Activated CD8-positive, alpha-beta memory T cell treated with anti-CD3 and anti-CD28 coated beads for 48 hours (primary cell): ENCODE measurements around the gene NIBAN1.
"Not testable (repeated sequence)": the region's sequence is repeated elsewhere in the genome, so short reads cannot be mapped to it uniquely, and the experiment has no call there.

Source experiments
- DNase-seq, 3 experiments: peaks; one replicate each; pipeline ENCODE4 v3.0.0-alpha.2; 2020; ENCODE audit warnings: low read depth in 2 of 3, low spot score in 2 of 3

The NIBAN1 gene, protein sequence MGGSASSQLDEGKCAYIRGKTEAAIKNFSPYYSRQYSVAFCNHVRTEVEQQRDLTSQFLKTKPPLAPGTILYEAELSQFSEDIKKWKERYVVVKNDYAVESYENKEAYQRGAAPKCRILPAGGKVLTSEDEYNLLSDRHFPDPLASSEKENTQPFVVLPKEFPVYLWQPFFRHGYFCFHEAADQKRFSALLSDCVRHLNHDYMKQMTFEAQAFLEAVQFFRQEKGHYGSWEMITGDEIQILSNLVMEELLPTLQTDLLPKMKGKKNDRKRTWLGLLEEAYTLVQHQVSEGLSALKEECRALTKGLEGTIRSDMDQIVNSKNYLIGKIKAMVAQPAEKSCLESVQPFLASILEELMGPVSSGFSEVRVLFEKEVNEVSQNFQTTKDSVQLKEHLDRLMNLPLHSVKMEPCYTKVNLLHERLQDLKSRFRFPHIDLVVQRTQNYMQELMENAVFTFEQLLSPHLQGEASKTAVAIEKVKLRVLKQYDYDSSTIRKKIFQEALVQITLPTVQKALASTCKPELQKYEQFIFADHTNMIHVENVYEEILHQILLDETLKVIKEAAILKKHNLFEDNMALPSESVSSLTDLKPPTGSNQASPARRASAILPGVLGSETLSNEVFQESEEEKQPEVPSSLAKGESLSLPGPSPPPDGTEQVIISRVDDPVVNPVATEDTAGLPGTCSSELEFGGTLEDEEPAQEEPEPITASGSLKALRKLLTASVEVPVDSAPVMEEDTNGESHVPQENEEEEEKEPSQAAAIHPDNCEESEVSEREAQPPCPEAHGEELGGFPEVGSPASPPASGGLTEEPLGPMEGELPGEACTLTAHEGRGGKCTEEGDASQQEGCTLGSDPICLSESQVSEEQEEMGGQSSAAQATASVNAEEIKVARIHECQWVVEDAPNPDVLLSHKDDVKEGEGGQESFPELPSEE

DNA sequence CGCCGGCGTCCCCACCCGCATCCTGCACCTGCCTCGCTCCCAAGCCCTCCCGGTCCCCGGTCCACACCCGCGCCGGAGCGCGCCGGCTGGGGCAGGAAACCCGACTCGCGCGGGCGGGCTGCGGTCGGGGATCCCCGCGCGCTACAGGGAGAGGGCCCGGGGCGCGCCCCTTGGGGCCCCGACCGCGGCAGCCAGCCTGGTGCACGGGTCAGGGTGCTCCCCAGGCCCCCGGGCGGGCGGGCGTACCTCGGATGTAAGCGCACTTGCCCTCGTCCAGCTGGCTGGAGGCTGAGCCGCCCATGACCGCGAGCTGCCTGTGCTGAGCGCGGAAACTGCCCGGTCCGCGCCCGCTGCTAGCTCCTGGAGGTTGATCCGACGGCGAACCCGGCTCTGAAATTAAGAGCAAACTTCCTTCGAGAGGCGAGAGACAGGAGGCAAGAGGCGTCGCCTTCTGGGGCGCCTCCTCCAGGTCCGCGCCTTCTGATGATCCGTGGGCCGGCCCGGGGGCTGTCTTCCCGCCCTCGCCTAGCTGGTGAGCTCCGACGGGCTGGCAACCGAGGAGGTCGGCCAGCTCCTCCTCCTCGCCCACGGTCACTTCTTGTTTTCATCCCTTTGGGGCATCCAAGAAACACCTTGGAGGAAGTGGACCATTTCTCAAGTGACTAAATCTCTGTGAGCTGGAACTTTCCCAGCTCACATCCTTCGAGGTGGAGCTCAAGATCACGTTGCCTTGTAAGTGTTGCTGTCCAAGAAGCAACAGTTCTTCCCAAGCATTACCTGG lies at the start of gene NIBAN1:
Gene NIBAN1, minus strand, starts transcription at position 453 of the 781 bp plus-strand sequence. Its CDS starts 152 bp downstream, at position 301.
- DNase-seq, result peak; percentile 30 to 59 (median 54)

DNA sequence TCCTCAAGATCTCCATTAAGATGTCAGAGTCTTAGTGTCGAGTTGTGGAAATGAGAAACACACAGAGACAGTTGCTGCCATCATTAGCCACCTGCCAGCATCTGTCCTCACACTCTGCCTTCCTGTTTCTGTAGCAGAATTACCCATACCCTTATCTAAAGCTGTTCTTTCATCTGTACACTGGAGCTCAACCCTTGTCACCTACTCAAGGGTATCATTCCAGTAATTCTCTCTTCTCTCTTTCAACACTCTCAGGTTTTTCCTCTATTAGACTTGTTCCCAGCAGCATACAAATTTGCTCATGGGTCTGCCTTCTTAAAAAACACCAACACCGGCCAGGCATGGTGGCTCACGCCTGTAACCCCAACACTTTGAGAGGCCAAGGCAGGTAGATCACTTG lies 43.7 kb upstream of the NIBAN1 start:
- no peak for DNase-seq

DNA sequence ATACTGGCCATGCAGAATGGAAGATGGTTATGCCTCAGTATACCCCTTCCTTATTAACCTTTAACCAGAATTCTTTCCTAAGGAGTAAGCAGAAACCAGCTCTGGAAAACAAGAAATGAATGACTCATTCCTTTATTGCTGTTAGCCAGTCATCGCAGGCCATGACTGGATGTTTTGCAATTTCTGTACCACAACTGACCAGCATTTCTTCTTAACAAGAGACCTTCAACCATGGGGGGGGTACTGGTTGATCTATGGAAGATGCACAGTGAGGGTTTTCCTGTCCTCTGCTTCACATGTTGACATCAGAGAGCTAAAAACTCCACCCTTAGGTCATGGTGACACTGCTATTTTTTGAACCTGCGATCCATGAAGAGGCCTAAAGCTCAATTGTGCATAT lies 43.0 kb upstream of the NIBAN1 start:
- no peak for DNase-seq

DNA sequence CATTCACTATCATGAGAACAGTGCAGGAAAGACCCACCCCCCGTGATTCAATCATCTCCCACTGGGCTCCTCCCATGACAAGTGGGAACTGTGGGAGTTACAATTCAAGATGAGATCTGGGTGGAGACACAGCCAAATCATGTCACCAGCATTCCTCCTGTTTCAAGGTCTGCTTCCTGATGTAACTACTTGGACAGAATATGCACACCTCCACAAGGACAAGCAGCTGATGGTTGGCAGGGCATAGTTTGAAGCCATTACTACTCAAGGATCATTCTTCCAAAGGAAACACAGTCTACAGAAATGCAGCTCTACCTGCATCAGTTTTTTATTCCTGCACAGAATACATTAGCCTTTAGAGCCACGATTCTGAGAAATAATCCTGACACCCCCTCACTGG lies 42.6 kb upstream of the NIBAN1 start:
- DNase-seq, result no peak

DNA sequence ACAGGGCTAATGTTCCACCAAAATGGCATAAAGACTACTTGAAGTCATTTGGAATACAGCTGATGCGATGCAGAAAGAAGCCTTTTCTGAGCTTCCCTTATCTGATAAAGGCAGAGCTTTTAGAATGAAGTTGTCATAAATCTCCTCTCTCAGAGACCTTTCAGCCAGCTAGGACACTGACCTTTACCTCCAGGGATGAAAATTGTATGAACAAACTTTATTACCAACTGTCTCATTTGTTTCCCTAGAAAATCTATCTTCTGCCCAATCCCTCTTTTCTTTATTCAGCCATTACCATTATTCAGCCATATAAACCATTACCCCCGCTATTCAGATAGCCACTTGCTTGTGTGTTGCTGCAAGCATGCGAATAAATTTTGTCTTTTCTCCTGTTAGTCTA lies 41.3 kb upstream of the NIBAN1 start:
- DNase-seq, result no peak

DNA sequence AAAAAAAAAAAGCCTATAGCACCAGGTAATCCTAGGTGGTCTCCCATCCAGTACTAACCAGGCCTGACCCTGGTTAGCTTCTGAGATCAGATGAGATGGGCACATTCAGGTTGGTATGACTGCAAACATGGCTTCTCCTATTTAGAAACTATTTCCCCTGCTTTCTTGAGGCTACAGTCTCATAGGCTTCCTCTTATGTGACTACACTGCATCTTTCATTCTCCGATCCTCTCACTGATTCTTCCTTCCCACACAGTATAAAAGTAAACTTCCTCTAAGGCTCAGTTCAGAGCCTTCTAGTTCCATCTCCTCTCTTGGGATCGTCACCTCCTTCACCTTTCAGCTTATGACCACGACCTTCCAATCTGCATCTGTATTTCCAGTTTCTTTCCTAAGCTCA lies 40.6 kb upstream of the NIBAN1 start:
- no peak for DNase-seq

DNA sequence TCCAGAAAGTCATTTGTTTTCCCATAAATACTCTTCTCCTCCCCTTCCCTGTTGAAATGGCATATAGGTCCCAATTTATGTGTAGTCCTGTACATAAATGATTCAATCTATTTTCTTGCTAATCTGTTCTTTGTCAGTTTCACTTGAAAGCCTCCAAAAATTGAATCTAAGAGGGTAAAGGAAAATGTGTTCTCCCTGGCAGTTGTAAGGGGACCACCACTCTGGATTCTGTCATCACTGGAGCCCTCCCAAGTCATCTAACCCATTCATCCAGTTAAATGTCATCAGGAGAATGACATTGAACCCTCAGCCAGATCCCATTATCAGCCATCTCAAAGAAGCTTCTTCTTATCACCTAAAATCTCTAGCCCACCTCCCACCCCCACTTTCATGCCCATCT lies 36.1 kb upstream of the NIBAN1 start:
- DNase-seq, result no peak

DNA sequence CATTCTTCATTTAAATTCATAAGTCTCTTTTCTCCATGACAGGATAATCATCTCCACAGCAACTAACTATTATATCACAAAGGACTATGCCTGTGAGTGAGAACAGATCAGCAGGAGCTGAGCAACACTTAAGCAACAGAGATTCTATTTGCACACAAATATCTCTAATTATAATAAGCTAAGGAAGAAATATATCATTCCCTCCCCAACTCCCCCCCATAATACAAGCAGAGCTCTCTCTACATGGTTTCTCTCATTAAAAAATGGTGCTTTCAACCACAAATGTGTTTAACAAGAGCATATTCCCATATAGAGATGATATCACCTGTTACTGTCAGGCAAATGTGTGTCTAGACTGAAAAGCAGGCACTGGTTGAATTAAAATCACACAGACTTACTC lies 34.5 kb upstream of the NIBAN1 start:
- DNase-seq, result no peak

DNA sequence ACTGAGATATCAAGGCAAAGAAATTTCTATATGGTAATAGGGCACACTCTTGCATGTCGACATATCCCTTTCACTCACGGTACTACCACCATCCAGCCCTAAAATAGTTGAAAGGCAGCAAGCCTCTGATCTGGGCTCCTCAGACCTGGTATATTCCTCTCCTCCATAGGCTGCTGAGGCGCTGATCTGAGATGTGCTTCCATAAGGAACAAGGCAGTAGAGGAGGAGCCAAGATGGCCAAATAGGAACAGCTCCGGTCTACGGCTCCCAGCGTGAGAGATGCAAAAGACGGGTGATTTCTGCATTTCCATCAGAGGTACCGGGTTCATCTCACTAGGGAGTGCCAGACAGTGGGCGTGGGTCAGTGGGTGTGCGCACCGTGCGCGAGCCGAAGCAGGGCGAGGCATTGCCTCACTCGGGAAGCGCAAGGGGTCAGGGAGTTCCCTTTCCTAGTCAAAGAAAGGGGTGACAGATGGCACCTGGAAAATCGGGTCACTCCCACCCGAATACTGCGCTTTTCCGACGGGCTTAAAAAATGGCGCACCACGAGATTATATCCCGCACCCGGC lies 27.1 kb upstream of the NIBAN1 start:
- DNase-seq, result not testable (repeated sequence)

DNA sequence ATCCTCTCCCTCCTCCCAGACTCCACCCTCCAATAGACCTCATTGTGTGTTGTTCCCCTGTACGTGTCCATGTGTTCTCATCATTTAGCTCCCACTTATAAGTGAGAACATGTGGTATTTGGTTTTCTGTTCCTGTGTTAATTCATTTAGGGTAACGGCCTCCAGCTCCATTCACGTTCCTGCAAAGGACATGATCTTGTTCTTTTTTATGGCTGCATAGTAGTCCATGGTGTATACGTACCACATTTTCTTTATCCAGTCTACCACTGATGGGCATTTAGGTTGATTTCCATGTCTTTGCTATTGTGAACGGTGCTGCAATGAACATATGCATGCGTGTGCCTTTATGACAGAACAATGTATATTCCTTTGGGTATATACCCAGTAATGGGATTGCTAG lies 25.7 kb upstream of the NIBAN1 start:
- not testable (repeated sequence) for DNase-seq

DNA sequence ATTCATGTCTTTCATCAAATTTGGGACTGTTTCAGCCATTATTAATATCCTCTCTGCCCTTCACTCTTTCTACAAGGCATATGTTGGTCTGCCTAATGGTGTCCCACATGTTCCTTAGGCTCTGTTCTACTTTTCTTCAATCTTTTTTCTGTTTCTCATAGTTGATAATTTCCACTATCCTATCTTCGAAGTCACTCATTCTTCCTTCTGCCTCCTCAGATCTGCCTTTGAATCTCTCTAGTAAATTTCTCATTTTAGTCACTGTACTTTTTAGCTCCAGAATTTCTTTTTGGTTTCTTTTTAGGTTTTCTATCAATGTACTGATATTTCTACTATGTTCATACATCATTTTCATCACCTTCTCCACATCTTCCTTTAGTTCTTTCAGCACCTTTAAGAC lies 20.0 kb upstream of the NIBAN1 start:
- DNase-seq, result no peak

DNA sequence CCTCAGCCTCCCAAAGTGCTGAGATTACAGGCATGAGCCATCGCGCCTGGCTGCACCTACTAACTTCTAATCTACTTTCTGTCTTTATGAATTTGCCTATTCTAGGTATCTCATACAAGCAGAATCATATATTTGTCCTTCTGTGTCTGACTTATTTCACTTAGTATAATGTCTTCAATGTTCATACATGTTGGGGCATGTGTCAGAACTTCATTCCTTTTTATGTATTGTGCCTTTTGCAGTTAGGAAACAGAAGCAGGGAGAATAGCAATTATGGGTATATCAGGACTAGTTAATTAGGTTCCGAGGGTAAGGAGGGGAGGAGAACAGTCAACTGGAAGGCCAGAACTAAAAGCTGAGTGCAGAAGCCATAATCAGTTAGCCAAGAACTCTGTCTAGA lies 18.0 kb upstream of the NIBAN1 start:
- no peak for DNase-seq

DNA sequence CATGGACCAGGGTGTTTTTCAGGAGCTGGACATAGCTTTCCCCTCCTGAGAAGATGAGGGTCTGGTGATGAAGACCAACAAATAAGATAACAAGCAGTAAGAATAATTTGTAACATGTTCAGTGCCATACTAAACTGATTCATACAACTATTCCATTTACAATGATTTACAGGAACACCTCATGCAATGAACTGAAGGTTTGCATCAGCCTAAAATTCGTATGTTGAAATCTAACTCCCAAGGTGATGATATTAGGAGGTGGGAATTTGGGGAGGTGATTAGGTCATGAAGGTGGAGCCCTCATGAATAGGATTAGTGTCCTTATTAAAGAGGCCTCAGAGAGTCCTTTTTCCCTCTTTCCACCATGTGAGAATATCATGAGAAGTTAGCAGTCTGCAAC lies 15.9 kb upstream of the NIBAN1 start:
- DNase-seq, result no peak

DNA sequence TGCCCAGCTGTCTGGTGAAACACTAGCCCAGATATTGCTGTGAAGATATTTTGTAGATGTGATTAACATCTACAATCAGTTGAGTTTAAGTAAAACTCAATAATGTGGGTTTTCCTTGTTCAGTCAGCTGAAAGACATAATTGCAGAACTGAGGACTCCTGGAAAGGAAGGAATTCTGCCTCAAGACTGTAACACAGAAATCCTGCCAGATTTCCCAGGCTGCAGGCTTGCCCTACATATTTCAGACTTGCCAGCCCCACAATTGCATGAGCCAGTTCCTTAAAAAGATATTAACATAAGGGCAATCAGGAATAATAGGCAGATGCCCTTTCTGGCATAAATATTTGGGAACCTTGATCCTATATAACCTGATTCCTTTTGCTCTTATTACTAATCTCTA lies 14.2 kb upstream of the NIBAN1 start:
- DNase-seq, result no peak

DNA sequence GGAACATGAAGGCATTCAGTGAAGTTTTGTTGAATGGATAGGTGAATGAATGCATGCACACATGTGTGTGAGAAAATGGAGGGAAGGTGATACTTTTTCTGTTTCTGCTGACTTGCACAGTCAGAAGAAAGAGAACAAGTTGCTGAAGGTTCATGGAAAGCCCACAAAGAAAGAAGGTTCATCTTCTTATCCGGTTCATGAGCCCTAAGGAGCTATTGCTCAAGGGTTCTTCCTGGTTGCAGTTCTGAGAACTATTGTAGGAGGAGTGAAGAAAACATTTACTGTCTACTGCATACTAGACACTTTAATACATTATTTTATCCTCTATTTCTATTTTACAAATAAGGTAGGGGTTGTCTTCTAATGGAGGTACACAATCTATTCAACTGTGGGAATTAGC lies 13.4 kb upstream of the NIBAN1 start:
- no peak for DNase-seq

DNA sequence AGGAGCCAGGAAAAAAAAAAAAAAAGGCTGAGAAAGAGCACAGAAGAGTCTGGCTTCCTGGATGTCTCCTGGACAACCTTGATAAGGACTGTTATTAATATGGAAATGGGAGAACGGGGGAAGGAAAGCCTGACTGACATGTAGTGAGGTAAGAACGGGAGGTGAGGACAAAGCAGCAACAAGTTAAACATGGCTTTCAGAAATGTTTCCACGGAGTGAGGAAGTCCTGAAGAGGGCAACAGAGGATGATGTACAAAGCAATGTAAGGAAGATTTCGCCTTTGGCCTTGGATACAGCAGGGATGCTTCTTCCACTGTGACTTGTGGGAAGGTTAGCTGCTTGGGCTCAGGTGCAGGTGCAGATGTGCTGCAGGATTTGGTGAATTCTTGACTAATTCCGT lies 11.9 kb upstream of the NIBAN1 start:
- DNase-seq, result no peak

DNA sequence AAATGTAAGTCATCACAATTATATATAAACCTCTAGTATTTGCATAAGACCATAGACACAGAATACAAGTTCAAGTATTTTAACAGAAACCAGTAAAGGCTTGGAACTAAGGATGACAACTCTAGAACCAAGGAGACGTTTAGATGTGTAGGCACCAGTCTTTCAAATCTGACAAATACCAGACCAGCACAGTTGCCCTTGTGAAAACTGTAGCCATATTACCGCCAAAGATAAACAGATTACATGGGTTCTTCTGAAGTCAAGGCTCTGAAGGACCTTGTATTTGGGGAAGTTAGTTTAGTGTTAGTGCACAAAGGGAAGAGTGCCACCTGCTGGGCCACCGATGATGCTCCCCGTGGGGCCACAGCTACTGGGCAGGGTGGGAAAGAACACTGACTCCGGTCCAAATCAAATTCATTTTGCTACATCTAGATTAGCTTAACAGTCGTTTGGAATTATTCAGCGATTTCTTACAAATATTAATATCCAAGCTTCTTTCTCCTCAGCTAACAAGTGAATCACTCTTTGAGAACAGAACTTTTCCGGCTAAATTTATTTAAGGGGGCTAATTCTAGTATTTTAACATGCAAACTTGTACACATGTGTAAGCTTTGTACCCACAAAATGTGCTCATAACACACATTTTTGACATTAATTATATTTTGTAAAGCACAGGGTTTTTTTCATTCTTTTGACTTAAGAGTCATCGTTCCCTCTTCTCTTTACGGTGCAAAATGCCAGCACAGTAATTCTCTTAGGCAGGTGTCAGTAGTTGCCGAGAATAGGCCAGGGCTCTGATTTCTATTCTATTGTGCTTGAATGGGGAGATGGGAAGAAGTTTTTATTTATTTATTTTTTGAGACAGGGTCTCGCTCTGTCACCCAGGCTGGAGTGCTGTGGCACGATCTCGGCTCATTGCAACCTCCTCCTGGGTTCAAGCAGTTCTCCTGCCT lies 8.0 kb upstream of the NIBAN1 start:
- DNase-seq, result peak; percentile 33 to 36 (median 35)

DNA sequence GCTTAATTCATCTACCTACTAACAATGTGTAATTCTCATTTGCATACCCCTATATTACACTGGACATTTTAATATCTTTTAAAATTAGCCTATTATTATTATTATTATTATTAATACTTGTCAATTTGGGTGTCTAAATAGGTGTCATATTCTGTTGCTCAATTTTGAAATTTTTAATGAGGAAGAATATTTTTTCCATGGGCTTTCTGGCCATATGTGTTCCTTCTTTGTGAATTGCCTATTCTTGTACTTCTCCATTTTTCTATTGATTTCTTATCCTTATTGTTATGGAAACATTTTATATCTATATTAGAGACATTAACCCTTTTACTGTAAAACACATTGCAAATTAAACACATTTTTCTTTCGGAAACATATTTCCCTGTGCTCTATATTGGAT lies 6.4 kb upstream of the NIBAN1 start:
- no peak for DNase-seq

DNA sequence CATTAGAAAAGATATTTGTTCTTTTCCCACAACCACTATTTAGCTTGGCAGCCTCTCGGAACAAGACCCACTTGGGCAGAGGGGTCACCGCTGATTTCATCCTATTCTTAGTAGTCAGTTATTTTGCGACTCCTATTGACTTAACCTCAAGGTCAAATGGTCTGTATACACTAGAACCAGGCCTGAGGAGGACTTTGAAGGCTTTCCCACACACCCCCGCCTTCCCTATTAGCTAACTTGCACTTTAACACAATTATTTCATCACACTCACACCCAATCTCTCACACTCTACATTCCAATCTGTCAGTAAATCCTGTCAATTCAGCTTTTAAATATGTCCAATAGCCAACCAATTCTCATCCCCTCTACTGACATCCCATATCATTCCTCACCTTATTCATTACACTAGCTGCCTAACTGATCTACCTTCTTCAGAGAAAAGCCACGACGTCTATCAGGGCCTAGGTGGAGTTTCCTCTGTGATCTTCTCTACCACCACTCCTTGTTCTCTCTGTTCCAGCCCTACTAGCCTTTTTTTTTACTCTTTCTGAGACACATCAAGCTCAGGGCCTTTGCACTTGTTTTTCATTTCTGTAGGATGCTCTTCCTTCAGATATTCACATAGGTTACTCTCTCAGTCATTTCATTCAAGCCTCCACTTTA lies 1.0 kb upstream of the NIBAN1 start:
- DNase-seq, result no peak

DNA sequence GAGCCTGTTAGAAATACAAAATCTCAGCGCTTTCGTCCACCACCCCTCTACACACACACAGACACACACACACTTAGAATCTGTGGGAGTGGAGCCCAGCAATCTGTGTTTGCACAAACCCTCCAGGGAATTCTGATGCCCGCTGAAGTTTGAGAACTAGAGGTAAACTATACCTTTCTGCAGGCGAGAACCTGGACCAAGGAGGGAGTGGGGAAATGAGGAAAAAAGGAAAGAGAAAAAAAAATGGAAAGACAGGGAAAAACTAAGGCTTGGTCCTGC lies 468 bp upstream of the NIBAN1 start:
- no peak for DNase-seq
